Lower lobe of right lung (tissue), 2 donors: ENCODE results near the gene TMCO6. TPM values are rescaled to one million over a fixed set of nuclear protein-coding genes. Genes with fewer than 3 reads are reported as not detected.

ENCODE experiments used
- ATAC-seq, 2 donors: fragments of 200-7000 bp; cut with Tn5 transposase; one replicate each; pipeline ENCODE4 v1.9.1; 2020 to 2022; ENCODE audit warnings: mild to moderate bottlenecking in 2 of 2, moderate library complexity in 2 of 2
- DNase-seq: peaks from one replicate; pipeline ENCODE4 v3.0.0-alpha.2; 2020
- H3K27ac ChIP-seq: fragments of 200-600 bp; one replicate; pipeline ENCODE4 v1.8.0; 2022
- H3K27me3 ChIP-seq: fragments of 200-600 bp; one replicate; pipeline ENCODE4 v1.8.0; 2022; ENCODE audit warnings: low read depth
- H3K36me3 ChIP-seq: fragments of 200-600 bp; one replicate; pipeline ENCODE4 v1.8.0; 2022; ENCODE audit warnings: mild to moderate bottlenecking
- H3K4me1 ChIP-seq: fragments of 200-600 bp; one replicate; pipeline ENCODE4 v1.8.0; 2022
- H3K4me3 ChIP-seq: fragments of 200-600 bp; one replicate; pipeline ENCODE4 v1.8.0; 2022; ENCODE audit warnings: mild to moderate bottlenecking
- H3K9me3 ChIP-seq: fragments of 200-600 bp; one replicate; pipeline ENCODE4 v1.8.0; 2022
- CTCF ChIP-seq: fragments of 200-600 bp; IDR thresholded peaks from one replicate; pipeline ENCODE4 v1.8.0; 2022; ENCODE audit warnings: antibody characterized with exemption, mild to moderate bottlenecking
- intact Hi-C: fragments of 100-400 bp; cut with DNase I; formaldehyde crosslinking; loops from one replicate; pipeline ENCODE4 v1.11.0; 2022
- total RNA-seq: library from RNA; stranded (reverse); fragmentation: NEBNext Ultra II Directional; extraction: Animal tissue kit (Norgen Biotek cat#: 25700); gene quantifications from one replicate; pipeline ENCODE4 v1.2.1, GENCODE V29; 2021
- donor health status: DM: no; HTN: yes; CAD: no; lungs with severe emphysema.

The TMCO6 gene
- total RNA-seq, 1 donor from 2014 or later = 12.3 TPM

DNA sequence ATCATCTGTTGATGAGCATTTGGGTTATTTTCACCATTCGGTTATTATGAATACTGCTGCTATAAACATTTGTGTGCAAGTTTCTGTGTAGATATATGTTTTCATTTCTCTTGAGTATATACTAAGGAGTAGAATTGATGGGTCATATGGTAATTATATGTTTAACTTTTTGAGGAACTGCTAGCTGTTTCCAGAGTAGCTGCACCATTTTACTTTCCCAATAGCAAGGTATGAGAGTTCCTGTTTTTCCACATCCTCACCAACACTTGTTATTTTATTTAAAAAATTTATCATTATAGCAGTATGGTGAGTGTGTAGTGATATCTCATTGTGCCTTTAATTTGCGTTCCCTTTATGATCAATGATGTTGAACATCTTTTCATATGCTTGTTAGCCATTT lies 35.5 kb upstream of the TMCO6 start:
- peaks cover 15% of the 10 kb centered on the region for H3K4me1 ChIP-seq
- no peak for DNase-seq
- no peak for TF ChIP-seq CTCF
- no peaks in the 10 kb centered on the region for H3K9me3 ChIP-seq
- H3K36me3 ChIP-seq = no peaks in the 10 kb centered on the region
- H3K4me3 ChIP-seq = no peak overlapping the region
- H3K27ac ChIP-seq = no peak overlapping the region
- intact Hi-C loops = no loop called here
- ATAC-seq = no peak
- H3K27me3 ChIP-seq = no peaks in the 10 kb centered on the region

GRCh38 chr5:140605879-140606278 lies 33.4 kb upstream of the TMCO6 start:
- Histone ChIP-seq H3K4me1 (peaks cover 36% of the 10 kb centered on the region), H3K9me3 (no peaks in the 10 kb centered on the region), H3K36me3 (no peaks in the 10 kb centered on the region), H3K4me3 (no peak overlapping the region), H3K27ac (no peak overlapping the region), H3K27me3 (no peaks in the 10 kb centered on the region)
- no peak for TF ChIP-seq CTCF
- DNase-seq (no peak), ATAC-seq (no peak)
- intact Hi-C loops = no loop called here

GRCh38 chr5:140607031-140607430 lies 32.2 kb upstream of the TMCO6 start:
- TF ChIP-seq CTCF = no peak

DNA sequence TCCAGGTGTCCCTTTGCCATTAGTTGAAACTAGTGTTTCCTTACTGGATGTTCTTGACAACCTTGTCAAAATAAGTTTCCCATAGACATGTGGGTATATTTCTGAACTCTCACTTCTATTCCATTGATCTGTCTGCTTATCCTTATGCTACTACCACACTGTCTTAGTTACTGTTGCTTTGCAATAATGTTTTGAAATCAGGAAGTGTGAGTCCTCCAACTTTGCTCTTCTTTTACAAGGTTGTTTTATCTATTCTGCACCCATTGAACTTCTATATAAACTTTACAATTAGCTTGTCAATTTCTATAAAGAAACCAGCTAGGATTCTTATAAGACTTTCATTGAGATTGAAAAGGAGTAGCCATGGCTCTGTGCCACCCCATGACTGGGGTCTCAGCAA lies 30.5 kb upstream of the TMCO6 start:
- H3K9me3 ChIP-seq = no peaks in the 10 kb centered on the region
- H3K36me3 ChIP-seq = no peaks in the 10 kb centered on the region
- DNase-seq (no peak), ATAC-seq (peak; percentile 31 to 35)
- TF ChIP-seq CTCF = no peak
- H3K27ac ChIP-seq = peak overlapping the region; percentile 78
- intact Hi-C loops = no loop called here
- peaks cover 43% of the 10 kb centered on the region for H3K4me1 ChIP-seq
- no peak overlapping the region for H3K4me3 ChIP-seq
- no peaks in the 10 kb centered on the region for H3K27me3 ChIP-seq

More at GRCh38 chr5:140607031-140607430, 32.2 kb upstream of the TMCO6 start:
- no peaks in the 10 kb centered on the region for H3K27me3 ChIP-seq
- H3K4me3 ChIP-seq = no peak overlapping the region
- H3K4me1 ChIP-seq = peaks cover 47% of the 10 kb centered on the region
- H3K9me3 ChIP-seq = no peaks in the 10 kb centered on the region
- no peak for DNase-seq
- ATAC-seq = peak; percentile 38 to 42
- H3K27ac ChIP-seq = no peak overlapping the region
- intact Hi-C loops = no loop called here
- no peaks in the 10 kb centered on the region for H3K36me3 ChIP-seq

- H3K27me3 ChIP-seq = no peaks in the 10 kb centered on the region
- no peak overlapping the region for H3K4me3 ChIP-seq
- H3K4me1 ChIP-seq = peaks cover 43% of the 10 kb centered on the region
- peak; percentile 70 for DNase-seq
- ATAC-seq = peak; percentile 54 to 71
- TF ChIP-seq CTCF = no peak
- no peaks in the 10 kb centered on the region for H3K36me3 ChIP-seq
- intact Hi-C loops = no loop called here
- peak overlapping the region; percentile 78 for H3K27ac ChIP-seq
- no peaks in the 10 kb centered on the region for H3K9me3 ChIP-seq
Observed at GRCh38 chr5:140609126-140609525, 30.1 kb upstream of the TMCO6 start.
